Hepatic stellate cell (primary cell): Measurements from ENCODE around the gene GNG7.
"Not testable (repeated sequence)": the region's sequence is repeated elsewhere in the genome, so short reads cannot be mapped to it uniquely, and the experiment has no call there.

Experiments used
- DNase-seq: peaks from one replicate; pipeline ENCODE4 v3.0.0; 2011; ENCODE audit warnings: low spot score

Gene GNG7

DNA sequence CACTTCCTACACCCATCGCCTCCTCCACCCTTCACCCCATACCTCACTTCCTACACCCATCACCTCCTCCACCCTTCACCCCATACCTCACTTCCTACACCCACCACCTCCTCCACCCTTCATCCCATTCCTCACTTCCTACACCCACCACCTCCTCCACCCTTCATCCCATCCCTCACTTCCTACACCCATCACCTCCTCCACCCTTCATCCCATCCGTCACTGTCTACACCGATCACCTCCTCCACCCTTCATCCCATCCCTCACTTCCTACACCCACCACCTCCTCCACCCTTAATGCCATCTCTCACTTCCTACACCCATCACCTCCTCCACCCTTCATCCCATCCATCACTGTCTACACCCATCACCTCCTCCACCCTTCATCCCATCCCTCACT lies 10.7 kb upstream of the GNG7 start:
- DNase-seq, result not testable (repeated sequence)

DNA sequence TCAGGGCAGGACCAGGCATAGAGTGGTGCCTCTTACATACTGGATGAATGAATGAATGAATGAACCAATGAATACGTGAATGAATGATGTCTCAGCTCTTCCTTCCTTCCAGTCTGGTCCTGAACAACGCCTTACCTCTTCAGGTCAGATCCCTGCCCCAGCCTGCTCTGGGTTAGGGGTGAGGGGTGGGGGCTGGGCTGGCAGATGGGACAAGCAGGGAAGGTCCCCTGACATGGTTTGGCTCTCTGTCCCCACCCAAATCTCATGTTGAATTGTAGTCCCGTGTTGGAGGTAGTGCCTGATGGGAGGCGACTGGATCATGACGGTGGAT lies 9.3 kb upstream of the GNG7 start:
- DNase-seq, result no peak

DNA sequence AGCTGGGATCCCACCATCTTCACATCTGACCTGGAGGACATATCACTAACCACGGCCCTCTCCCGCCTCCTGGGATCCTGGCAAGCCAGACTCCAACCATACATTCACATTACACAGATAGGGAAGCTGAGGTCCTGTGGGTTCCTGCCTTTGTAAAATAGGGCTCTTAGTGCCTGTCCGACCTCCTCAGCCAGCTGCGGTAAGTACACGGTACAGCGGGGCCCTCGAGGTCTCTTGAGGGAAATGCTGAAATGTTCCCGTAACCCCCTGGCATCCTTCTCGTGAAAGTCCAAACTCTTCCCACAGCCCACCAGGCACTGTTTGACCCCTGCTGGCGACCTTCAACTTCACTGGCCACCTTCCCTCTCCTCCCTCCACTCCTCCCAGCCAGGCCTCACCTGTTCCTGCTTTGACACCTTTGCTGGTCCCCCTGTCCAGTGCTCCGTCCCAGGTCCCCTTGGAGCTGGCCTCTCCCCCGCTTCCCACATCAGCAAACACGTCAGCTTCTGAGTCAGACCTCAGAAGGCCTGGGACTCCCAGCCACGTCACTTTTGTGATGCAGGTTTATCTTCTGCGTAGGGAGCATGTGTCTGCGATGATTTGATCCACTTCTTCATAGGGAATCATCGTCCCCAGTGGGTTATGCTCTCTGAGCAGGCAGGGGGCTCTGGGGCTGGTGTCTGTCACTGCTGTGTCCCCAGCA lies 8.8 kb upstream of the GNG7 start:
- peak; percentile 89 for DNase-seq

DNA sequence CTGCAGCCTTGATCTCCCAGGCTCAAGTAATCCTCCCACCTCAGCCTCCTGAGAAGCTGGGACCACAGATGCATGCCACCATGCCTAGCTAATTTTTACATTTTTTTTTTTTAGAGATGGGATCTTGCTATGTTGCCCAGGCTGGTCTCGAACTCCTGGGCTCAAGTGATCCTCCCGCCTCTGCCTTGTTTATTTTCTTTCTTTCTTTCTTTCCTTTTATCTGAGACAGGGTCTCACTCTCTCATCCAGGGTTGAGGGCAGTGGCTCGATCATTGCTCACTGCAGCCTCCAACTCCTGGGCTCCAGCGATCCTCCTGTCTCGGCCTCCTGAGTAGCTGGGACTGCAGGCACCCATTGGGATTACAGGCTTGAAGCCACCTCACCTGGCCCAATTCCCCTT lies 3.8 kb upstream of the GNG7 start:
- no peak for DNase-seq

DNA sequence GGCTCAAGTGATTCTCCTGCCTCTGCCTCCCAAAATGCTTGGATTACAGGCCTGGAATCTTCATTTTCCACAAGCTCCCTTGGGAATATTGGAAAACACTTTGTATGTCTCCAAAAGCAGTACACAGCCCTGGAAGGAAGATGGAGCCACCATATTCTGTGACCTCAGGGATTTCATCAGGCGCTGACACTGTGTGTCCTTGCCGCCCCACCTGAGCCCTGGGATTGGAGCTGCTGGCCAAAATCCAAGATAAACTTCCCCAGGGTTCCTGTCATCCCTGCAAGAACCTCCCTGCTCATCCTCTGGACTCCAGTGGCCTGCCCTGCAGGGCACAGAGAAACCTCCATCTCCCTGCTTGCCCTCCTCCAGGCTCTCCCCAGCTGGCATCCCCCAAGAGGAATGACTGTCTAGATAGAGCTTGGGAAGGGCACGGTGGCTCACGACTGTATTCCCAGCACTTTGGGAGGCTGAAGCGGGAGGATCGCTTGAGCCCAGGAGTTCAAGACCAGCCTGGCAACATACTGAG lies 1.3 kb upstream of the GNG7 start:
- DNase-seq, result no peak

DNA sequence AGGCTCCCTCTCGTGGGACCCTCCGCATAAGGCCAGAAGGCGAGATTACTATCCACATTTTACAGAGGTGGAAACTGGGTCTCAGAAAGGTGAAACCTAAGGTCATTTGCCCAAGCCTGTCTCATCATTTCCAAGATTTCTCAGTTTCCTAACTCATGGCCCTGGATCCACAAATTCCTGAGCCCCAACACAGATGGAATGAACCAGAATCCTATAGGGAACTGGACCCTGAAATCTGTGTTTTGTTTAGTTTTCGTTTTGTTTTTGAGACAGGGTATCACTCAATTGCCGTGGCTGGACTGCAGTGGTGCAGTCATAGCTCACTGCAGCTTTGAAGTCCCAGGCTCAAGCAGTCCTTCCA lies 563 bp upstream of the GNG7 start:
- no peak for DNase-seq

DNA sequence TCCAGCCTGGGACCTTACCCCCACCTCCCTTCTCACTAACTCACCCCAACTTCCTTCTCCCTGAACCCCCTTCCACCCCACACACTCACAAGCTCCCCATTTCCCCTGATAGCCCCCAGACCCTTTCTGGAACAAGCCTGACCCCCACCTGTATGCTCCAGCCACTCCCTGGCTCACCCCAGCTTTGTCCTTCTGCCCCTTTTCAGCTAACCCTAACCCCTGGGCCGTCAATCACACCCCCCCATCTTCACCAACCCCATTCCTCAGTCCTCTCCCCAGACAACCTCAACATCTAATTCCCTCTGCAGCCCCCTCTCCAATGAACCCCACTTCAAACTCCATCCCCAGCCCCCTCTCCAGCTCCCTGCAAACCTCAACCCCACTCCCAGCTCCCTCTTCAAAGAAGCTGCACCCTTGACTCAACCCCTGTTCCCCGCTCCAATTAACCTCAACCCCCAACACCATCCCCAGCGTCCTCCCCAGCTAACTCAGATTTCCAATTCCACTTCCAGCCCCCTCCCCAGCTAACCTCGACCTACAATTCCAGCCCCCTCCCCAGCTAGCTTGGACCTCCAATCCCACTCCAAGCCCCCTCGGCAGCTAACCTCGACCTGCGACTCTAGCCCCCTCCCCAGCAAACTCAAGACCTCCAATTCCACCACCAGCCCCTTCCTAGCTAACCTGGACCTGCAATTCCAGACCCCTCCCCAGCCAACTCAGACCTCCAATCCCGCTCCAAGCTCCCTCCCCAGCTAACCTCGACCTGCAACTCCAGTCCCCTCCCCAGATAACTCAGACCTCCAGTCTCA lies 929 bp downstream of the GNG7 start:
- DNase-seq, result no peak

DNA sequence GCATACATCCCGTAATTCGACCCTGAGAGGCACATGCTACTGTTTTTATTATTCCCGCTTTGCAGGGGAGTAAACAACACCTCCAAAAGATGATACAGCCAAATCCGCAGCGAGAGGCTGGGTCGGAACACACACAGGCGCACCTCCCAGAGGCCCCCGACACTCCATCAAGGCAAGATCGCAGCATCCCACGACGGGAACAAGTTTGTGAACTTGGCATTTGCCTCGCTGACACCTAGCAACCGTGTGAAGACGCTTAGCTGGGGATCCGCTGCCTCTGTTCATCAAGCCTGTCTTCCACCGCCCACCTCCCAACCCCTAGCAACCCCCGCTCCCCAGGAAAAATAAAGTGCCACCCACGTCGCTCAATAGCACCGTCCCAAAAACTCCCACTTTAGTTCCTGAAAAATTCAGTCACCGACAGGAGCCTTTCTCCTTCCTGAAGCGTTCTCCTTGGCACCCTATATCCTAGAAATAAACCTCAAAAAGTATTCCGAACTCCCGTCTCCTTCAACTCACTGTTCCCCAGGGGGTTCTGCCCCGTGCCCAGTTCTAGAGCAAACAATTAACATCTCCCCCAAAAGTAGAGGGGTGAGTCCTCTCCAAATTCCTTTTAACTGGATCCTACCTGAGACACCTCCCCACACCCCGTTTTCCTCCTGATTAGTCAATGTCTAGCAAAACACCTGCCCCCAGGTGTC lies 1.7 kb downstream of the GNG7 start:
- no peak for DNase-seq

DNA sequence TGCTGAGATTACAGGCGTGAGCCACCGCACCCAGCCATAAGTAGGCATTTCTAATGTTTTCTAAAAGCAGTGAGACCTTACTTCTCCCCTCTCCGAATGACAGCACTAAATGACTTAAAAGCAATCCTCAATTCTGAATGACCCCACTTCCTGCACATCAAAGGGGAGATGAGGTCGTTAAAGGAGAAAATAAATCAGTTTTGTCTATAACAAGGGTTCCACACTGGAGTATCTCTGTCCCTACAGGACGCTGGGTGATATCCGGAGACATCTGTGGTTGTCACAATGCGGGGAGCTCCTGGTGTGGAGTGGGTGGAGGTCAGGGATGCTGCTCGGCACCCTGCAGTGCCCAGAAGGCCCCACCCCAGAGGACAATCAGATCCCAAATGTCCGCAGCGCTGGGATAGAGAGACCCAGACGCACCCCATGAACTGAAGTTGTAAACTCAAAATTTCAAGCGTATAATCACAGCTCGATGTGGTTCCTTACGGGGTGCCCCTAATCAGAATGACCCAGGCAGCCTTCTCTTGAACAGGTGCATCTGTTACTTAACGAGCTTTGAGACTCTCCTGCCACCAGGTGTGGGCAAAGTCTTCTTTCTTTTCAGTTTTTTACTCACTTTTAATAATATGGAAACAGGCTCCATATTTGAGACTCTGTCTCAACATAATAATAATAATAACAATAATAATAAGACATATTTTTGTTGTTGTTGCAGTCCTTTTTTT lies 2.9 kb downstream of the GNG7 start:
- DNase-seq, result no peak

DNA sequence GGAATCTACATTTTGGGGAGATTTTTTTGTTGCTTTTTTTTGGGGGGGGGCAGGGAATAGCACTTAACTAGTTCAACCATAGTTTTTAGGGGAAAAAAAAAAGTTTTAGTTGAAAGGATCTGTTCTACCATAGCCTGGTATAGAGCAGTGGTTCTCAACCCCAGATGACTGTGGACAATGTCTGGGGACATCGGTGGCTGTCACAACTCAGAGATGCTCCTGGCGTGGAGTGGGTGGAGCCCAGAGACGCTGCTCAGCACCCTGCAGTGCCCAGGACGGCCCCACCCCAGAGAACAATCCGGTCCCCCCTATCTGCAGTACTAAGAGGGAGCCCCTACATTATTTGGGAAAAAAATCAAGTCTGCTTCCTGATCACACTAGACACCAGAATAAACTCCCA lies 8.3 kb downstream of the GNG7 start:
- DNase-seq, result no peak

DNA sequence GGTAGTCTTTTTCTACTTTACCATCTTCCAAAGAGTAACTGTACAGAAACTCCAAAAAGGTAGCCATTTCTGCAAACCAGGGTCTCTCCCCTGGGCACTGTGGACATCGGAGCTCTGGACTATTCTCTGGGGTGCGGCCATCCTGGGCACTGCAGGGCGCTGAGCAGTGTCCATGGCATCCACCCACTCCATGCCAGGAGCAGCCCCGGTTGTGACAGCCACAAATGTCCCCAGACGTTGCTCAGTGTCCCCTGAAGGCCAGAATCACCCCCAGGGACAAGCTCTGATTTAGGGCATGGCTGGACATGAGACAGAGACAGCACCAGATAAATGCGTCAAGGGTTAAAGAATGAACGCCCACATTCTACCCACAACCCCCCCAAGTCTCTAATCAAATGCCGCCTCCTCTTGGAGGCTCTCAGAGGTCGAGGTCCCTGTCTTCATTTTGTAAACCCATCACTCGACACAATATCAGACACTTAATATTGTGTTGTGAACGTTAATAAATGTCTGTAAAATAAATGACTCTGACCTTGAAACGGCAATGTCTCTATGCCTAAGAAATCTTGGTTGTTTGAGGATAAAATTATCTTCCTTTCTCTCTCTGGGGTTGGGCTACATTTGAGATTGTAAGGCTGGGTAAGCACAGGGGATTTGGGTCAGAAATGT lies 8.9 kb downstream of the GNG7 start:
- DNase-seq, result no peak

DNA sequence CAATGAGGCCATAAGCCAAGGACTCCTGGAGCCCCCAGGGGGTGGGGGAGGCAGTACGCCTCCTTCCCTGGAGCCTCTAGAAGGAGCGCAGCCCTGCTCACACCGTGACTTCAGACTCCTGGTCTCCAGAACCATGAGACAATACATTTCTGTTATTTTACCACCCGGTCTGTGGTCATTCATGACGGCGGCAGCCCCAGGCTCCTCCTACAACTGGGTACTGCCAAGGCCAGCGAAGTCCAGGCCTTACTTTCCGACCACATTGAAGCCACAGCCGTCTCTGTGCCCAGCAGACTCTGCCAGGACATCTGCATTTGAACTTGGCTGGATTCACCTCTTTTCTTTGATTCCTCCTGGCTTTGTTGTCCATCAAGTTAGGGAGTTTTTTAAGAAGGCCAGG lies 10.5 kb downstream of the GNG7 start:
- DNase-seq, result no peak

DNA sequence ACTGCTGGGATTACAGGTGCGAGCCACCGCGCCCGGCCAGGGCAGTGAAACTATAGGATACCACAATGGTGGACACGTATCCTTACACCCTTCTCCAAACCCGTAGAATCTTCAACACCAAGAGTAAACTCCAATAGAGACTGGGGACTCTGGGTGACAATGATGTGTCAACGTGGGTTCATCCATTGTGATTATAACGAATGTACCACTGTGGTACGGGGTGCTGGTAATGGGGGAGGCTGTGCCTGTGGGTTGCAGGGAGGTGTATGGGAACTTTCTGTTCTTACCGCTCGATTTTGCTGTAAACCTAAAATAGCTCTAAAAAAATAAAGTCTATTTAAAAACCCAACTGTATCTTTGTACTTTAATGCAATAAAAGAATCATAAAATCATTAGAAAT lies 11.6 kb downstream of the GNG7 start:
- no peak for DNase-seq

DNA sequence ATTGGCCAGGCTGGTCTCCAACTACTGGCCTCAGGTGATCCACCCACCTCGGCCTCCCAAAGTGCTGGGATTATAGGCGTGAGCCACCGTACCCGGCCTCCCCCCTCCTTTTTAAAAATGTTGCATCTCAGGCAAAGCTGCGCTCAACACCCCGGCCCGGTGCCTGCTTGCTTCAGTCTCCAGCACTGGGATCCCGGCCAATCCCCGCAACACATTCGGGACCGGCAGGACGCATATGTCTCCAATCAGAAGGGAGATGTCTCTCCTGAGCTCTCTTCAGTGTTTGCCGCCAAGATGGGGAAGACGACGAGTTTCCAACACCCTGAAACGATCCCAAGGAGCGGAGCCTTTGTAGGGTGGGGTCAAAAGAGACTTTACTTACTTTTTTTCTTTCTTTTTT lies 16.1 kb downstream of the GNG7 start:
- no peak for DNase-seq

DNA sequence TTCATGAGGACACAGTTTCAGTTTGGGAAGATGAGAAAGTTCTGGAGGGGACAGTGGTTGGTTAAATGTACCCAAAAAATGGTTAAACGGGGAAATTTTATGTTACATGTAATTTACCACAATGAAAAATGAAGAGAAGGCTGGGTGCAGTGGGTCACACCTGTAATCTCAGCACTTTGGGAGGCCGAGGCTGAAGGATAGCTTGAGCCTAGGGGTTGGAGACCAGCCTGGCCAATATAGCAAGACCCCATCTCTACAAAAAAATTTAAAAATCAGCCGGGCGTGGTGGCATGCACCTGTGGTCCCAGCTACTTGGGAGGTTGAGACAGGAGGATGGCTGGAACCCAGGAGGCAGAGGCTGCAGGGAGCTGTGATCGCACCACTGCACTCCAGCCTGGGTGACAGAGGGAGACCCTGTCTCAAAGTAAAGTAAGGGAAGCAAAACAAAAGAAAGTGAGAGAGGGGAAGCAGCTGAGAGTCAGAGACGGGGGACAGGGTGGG lies 17.2 kb downstream of the GNG7 start:
- no peak for DNase-seq

DNA sequence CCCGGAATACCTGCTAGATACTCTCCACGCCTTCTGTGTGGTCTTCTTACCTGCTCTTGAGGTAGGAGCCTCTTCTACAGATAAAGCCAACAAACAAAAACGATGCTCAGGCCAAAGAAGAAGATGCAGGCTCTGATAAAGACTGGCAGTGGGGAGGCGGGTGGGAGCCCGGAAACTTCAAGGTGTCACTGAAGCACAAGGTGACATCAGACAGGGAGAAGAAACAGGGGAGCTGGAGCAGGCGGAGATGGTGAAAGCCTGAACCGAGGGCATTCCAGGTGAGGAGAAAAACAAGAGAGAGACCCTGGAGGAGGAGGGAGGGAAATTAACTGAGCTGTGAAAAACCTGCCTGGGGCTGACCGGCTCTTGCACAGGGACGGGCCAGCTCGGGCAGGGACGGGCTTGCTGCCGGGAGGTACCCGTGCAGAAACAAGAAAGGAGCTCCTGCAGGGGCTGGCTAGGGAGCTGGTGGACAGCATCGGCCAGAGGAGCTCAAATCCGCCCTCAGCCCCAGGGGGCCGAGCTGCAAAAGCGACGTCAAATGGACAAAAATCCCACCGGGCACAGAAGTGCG lies 19.0 kb downstream of the GNG7 start:
- no peak for DNase-seq

DNA sequence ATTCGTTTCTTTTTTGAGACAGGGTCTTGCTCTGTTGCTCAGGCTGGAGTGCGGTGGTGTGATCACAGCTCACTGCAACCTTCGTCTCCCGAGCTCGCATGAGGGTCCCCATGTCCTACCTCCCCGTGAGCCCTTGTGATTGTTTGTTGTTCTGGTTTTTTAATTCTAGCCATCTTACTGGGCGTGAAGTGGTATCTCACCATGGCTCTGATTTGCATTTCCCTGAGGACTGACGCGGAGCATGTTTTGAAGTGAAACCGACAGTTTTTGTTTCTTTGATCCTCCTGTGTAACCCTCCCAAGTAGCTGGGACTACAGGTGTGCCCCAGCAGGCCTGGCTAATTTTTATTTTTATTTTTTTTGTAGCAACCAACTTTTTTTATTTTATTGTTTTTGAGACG lies 21.7 kb downstream of the GNG7 start:
- DNase-seq, result no peak

DNA sequence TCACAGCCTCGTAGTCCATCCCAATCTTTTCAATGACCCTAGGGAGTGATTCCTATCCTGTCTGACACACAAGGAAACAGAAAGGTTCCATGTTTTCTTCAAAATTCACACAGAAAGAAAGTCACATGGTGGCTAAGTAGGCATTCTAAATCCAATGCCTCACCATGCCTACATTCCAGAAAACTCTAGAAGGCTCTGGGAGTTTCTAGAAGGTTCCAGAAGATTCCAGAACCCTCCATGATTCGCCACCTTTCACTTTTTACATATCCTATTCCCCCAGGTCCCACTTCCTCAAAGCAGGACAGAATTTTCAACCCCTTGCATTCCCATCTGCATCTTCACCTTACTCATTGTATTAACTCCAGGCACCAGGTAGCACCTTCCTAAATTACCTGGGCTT lies 23.1 kb downstream of the GNG7 start:
- no peak for DNase-seq

DNA sequence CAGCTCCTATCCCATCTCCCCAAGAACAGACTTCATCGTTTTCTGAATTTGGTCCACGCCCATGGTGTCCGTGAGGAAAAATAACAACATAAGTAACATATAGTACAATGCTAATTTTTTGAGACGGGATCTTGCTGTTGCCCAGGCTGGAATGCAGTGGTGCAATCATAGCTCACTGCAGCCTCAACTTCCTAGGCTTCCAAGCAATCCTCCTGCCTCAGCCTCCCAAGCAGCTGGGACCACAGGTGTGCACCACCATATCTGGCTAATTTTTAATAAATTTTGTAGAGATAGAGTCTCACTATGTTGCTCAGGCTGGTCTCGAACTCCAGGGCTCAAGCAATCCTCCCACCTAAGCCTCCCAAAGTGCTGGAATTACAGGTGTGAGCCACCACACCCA lies 23.5 kb downstream of the GNG7 start:
- DNase-seq, result not testable (repeated sequence)

DNA sequence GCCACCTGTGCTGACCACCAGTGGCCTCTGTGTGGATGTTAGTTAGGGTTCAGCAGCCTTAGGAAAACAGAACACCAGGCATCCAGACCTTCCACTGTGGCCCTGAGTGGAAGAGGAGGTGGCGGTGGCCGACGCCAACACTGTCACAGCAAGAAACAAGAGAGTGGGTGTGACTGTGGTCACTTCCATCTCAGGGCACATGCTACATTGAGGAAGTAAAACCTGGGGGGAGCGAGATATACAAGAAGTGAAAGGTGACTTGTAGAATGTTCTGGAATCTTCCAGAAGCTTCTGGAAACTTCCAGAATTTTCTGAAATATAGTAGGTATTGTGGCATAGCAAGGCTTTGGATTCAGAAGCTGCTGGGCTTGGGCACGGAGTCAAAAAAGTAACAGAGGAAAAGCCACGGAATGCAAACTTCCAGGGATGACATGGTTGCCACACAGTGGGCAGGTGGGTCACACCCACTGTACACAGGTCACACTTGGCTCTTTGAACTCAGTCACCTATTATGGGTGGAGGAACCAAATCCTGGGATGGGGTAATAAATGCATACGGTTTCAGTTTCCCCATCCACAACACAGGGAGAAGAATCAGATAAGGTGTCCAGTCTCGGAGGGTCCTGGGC lies 24.3 kb downstream of the GNG7 start:
- DNase-seq, result no peak

DNA sequence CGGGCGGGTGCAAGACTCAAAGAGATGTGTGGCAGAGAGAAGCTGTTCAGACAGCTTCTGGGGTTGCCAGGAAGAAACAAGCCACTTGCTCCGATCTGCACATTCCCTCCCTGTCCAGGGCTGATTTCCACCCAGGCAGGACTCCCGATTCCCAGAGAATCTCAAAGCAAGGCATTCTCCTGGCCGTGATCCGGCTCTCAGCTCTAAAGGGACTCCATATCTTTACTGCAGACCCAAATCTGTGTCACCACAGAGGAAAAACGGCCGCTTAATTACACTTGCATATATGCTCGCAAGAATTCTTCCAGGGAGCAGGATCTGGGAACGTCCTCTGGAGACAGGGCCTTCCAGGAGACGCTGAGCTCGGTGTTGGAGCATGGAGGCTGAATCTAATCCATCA lies 25.7 kb downstream of the GNG7 start:
- no peak for DNase-seq
